ENCODE measurements around the gene SARNP.

GRCh38 chr12:55725556-55725955 is 92.0 kb downstream of the SARNP start:
- TF ChIP-seq EZH2 (IDR thresholded peaks at IDR 0.05; ENCODE audit: borderline replicate concordance) (no peak), CTCF (IDR thresholded peaks at IDR 0.05; ENCODE audit: poor library complexity) (no peak), EZH2phosphoT487 (IDR thresholded peaks at IDR 0.05; ENCODE audit: low read depth, severe bottlenecking, unreplicated experiment) (no peak)

Data from hepatocyte (in vitro differentiated cells).